Pancreas (tissue), 10 donors: ENCODE results near the gene KHSRP. TPM values are rescaled to one million over a fixed set of nuclear protein-coding genes. Genes with fewer than 3 reads are reported as not detected.

Source experiments
- ATAC-seq, 4 donors: fragments of 200-7000 bp; cut with Tn5 transposase; one replicate each; pipeline versions ENCODE4 v1.8.0 to v1.9.1; 2020; ENCODE audit warnings: mild to moderate bottlenecking in 4 of 4, moderate library complexity in 4 of 4
- DNase-seq, 6 donors: peaks; one replicate each; pipeline ENCODE4 v3.0.0-alpha.2; 2020
- FAIRE-seq: peaks from 2 replicates; lab custom pipeline; 2012; peaks lifted over from hg19 to GRCh38; lab: Jason Lieb, UNC
- H3K27ac ChIP-seq, 4 donors: fragments of 200-600 bp; sonication (generic); 1 replicate in 3 of 4; 2 replicates in 1 of 4; pipeline versions ENCODE4 v1.5.0 to v1.8.0; 2020
- H3K27me3 ChIP-seq, 4 donors: fragments of 200-600 bp; one replicate each; pipeline ENCODE4 v1.8.0; 2021
- H3K36me3 ChIP-seq, 3 donors: fragments of 200-600 bp; sonication (generic) in 1 of 3; one replicate each; pipeline versions ENCODE4 v1.5.0 to v1.8.0; 2020 to 2021
- H3K4me1 ChIP-seq, 3 donors: fragments of 200-600 bp; one replicate each; pipeline ENCODE4 v1.8.0; 2021
- H3K4me3 ChIP-seq, 4 donors: fragments of 200-600 bp; sonication (generic) in 2 of 4; one replicate each; pipeline versions ENCODE4 v1.5.0 to v1.8.0; 2020 to 2021
- H3K9me3 ChIP-seq, 4 donors: fragments of 200-600 bp; one replicate each; pipeline ENCODE4 v1.8.0; 2021
- CTCF ChIP-seq, 4 donors: fragments of 200-600 bp; sonication (generic) in 3 of 4; IDR thresholded peaks; one replicate each; pipeline versions ENCODE4 v1.5.0 to v1.8.0; 2021; ENCODE audit warnings: antibody characterized with exemption in 4 of 4
- WGBS, 2 donors: extraction: QIAGEN DNeasy Blood & Tissue Kit; methylation state at CpG; one replicate each; pipeline ENCODE4 v1.1.7; 2013; 5-methylcytosine and 5-hydroxymethylcytosine counted together
- intact Hi-C, 3 donors: fragments of 100-400 bp; cut with DNase I; formaldehyde crosslinking; loops; one replicate each; pipeline versions ENCODE4 v1.11.1 to v1.14.2; 2022
- polyA plus RNA-seq, 2 donors: library from polyadenylated mRNA; stranded (reverse); fragments of 200-250 nt; gene quantifications; one replicate each; pipeline ENCODE4 v1.2.3, GENCODE V29; 2013
- total RNA-seq, 6 donors: library from RNA; stranded (reverse); fragmentation: NEBNext Ultra II Directional in 4 of 6; extraction: Animal tissue kit (Norgen Biotek cat#: 25700) in 4 of 6; gene quantifications; one replicate each; pipeline versions ENCODE4 v1.2.1 to v1.2.4, GENCODE V29; 2021 to 2023
- donor health status: healthy with polysubstance abuse.
- donor health status: DM: no; HTN: no; CAD: no; lungs with moderate emphysema.
- donor health status: DM: no; HTN: no; CAD: no.
- donor health status: control.
- donor health status: control.
- donor health status: Bipolar disorder and iron deficiency.
- donor health status: DM: yes; HTN: yes; CAD: no.
- donor health status: DM: no; HTN: no; CAD: no.
- donor health status: DM: no; HTN: no; CAD: no.
- donor health status: DM: yes; HTN: yes; CAD: no.

Gene KHSRP
- total and polyA plus RNA-seq, 8 donors, result 67.2 to 119 (median 93.1) TPM

- DNase-seq, result peak in 1 of 6 donors; percentile 63
- no peak for FAIRE-seq
- Histone ChIP-seq H3K27ac (no peak overlapping the region), H3K27me3 (no peaks in the 10 kb centered on the region), H3K9me3 (no peaks in the 10 kb centered on the region), H3K36me3 (peaks cover 11 to 50% (median 48%) of the 10 kb centered on the region in 3 donors), H3K4me1 (no peaks in the 10 kb centered on the region), H3K4me3 (no peak overlapping the region)
- no peak for TF ChIP-seq CTCF (IDR thresholded peaks at IDR 0.05)
- intact Hi-C loops, result no loop called here
- ATAC-seq, result no peak
- 79 to 83% methylated on average over 41 to 42 of the region's 42 CpGs for WGBS, 2 donors
These were observed 10.6 kb downstream of the KHSRP start for GRCh38 chr19:6413721-6414643.

DNA sequence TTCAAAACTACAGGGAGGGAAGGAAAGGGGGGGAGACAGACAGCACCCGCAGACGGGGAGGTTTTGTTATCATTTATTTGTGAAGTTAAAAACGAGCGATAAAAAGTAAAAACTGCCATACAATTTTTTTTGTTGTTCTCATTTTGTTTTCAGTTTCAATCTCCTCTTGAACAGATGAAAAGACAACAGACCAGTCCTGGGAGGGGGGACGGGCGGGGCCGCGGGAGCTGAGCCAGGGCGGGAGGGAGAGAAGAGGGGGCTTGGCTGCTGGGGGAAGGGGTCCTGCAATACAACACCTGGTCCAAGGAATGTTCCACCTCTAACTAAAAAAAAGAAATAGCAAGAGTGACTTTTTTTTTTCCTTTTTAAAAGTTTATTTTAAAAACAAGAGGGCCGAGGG is 11.3 kb downstream of the KHSRP start:
- 64 to 66% methylated on average over 10 of the region's 10 CpGs for WGBS, 2 donors
- Histone ChIP-seq H3K4me1 (no peaks in the 10 kb centered on the region), H3K4me3 (no peak overlapping the region), H3K27ac (no peak overlapping the region), H3K27me3 (no peaks in the 10 kb centered on the region), H3K9me3 (no peaks in the 10 kb centered on the region), H3K36me3 (peaks cover 11 to 43% (median 41%) of the 10 kb centered on the region in 3 donors)
- DNase-seq, result no peak
- ATAC-seq, result no peak
- no peak for FAIRE-seq
- TF ChIP-seq CTCF (IDR thresholded peaks at IDR 0.05), result no peak
- intact Hi-C loops, result no loop called here

- 53 to 57% methylated on average over 14 to 15 of the region's 15 CpGs for WGBS, 2 donors
- H3K4me1 ChIP-seq, result no peaks in the 10 kb centered on the region
- H3K27ac ChIP-seq, result no peak overlapping the region
- H3K9me3 ChIP-seq, result no peaks in the 10 kb centered on the region
- H3K4me3 ChIP-seq, result no peak overlapping the region
- peak in 3 of 4 donors; percentile 35 to 42 (median 41) for TF ChIP-seq CTCF (IDR thresholded peaks at IDR 0.05)
- intact Hi-C loops, result no loop called here
- FAIRE-seq (no peak), ATAC-seq (peak; percentile 60 to 87 (median 70)), DNase-seq (peak in 3 of 6 donors; percentile 55 to 83 (median 71))
- H3K36me3 ChIP-seq, result peaks cover 8 to 36% (median 35%) of the 10 kb centered on the region in 3 donors
- H3K27me3 ChIP-seq, result no peaks in the 10 kb centered on the region
These were observed 12.0 kb downstream of the KHSRP start for GRCh38 chr19:6412447-6413091.

- 59 to 64% methylated on average over 11 to 12 of the region's 12 CpGs for WGBS, 2 donors
- Histone ChIP-seq H3K27ac (no peak overlapping the region), H3K36me3 (peaks cover 8 to 31% (median 30%) of the 10 kb centered on the region in 3 donors), H3K4me1 (no peaks in the 10 kb centered on the region), H3K9me3 (no peaks in the 10 kb centered on the region), H3K27me3 (no peaks in the 10 kb centered on the region), H3K4me3 (no peak overlapping the region)
- FAIRE-seq (no peak), ATAC-seq (peak in 2 of 4 donors; percentile 8 to 9), DNase-seq (no peak)
- intact Hi-C loops, result no loop called here
- TF ChIP-seq CTCF (IDR thresholded peaks at IDR 0.05), result no peak
These were observed 12.6 kb downstream of the KHSRP start for GRCh38 chr19:6412061-6412446.
